HG03439 (cell line): ENCODE data around the gene KLK1.
"Not testable (repeated sequence)": the region's sequence is repeated elsewhere in the genome, so short reads cannot be mapped to it uniquely, and the experiment has no call there.

Source experiments
- ATAC-seq: cut with Tn5 transposase; IDR thresholded peaks from one replicate; pipeline ENCODE4 v1.9.1; 2021; ENCODE audit warnings: mild to moderate bottlenecking, moderate library complexity; ENCODE audit not compliant: unreplicated experiment

KLK1 gene

GRCh38 chr19:50794074-50794875 lies 29.3 kb downstream of the KLK1 start:
- ATAC-seq, result no peak

DNA sequence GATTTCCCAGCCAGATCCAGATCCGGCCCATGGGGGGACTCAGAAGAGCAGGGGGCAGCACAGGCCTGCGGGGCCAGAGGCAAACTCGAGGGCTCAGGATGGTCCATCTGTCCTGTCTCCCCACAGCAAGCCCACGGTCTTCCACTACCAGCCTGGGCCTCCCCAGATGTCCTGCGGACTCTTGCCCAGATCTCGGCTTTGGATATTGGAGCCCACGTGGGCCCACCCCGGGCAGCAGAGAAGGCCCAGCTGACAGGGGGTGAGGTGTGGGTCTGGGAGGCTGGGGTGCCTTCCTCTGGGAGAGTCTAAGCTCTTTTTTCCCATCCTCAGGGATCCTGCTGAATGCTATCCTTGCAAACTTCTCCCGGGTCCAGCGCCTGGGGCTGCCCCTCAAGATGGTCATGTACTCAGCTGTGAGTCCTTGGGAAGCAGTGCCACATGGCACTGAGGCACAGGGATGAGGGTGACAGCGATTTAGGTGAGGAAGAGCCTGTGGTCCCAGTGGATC lies 30.0 kb downstream of the KLK1 start:
- no peak for ATAC-seq

- no peak for ATAC-seq
Observed at GRCh38 chr19:50792272-50793250, 31.0 kb downstream of the KLK1 start.

DNA sequence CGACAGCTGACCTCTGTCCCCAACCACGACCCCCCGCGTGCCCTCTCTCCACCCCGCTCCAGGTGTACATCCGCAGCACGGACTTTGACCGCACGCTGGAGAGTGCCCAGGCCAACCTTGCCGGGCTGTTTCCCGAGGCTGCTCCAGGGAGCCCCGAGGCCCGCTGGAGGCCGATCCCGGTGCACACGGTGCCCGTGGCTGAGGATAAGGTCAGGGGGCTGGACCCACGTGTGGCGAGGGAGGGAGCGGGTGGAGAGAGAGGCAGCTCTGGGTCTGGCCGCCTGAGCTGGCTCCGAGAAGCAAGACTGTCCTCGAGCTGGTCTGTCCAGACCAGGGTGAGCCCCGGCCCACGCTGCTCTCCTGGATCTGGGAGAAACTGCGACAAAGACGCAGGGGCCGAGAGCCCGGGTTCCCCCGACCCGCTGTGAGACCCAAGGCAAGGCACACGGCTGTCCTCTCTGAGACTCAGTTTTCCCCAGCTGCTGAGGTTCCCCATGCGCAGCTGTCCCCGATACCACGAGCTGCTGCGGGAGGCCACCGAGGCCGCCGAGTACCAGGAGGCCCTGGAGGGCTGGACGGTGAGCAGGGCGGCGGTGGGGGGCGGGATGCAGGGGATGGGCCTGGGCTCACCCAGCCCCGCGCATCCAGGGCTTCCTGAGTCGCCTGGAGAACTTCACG lies 31.9 kb downstream of the KLK1 start:
- no peak for ATAC-seq

- ATAC-seq, result no peak
Observed at GRCh38 chr19:50790922-50791467, 32.6 kb downstream of the KLK1 start.

DNA sequence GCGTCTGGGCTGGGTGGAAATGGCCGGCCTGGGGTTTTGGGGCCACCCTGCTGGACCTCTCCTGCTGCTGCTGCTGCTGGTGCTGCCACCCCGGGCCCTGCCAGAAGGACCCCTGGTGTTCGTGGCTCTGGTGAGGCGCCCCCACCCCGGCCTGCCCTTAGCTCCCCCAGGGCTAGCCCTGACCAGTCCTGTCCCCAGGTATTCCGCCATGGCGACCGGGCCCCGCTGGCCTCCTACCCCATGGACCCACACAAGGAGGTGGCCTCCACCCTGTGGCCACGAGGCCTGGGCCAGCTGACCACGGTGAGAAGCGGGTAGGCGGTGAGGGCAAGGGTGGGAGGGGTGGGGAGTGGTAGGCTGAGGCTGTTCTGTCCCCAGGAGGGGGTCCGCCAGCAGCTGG lies 33.2 kb downstream of the KLK1 start, which contains the start of gene ACP4:
TSS of gene ACP4 (plus strand) at position 20 of the 400 bp plus-strand sequence. CDS start at position 20, 0 bp downstream.
- no peak for ATAC-seq

DNA sequence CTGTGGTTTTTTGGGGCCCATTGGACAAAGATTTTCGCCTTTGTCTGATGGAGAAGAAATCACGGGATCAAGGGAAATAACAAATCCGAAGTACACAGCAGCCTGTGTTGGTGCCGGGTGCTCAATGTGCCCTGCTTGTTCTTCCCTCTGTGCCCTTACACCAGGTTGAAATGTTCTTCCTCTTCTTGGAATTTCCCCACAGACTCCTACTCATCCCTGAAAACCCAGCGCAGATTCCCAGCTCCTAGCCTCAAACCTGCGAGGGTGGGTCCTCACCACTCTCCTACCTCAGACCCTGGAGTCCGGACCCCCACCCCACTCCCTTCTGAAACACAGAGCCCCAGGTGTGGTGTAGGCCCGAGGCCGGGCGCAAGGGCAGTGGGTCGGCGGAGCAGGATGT lies 38.3 kb downstream of the KLK1 start:
- ATAC-seq, result no peak

GRCh38 chr19:50784710-50785109 lies 38.9 kb downstream of the KLK1 start:
- no peak for ATAC-seq

DNA sequence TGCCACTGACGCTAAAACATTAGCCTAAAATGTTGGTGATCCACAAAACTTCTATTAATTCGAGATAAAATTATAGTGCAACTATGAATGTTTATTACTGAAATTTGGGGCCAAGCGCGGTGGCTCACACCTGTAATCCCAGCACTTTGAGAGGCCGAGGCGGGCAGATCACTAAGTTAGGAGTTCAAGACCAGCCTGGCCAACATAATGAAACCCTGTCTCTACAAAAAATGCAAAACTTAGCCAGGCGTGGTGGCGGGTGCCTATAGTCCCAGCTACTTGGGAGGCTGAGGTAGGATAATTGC lies 39.8 kb downstream of the KLK1 start:
- not testable (repeated sequence) for ATAC-seq

DNA sequence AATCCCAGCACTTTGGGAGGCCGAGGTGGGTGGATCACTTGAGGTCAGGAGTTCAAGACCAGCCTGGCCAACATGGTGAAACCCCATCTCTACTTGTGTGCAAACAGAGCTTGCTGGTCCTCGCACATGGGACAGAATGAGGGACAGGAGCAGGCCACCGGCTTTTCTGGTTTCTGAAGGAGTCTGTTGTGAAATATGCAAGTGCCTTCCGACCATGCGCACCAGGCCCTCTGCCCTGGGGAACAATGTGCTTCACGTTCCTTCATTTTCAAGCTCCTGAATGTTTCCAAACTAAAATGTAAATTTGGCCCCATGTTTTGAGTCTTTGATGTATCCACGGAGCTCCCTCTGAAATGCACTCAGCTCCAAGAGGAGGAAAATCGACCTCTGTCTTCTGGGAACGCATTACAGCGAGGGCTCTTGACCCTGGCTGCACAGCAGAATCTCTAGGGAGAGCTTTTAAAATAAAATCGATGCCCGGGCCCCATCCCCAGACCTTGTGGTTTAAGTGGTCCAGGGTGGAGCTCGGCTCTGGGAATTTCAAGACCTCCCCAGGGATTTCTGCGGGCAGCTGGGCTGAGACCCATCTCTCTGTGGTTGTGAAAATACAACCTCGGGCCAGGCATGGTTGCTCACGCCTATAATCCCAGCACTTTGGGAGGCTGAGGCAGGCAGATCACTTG lies 42.7 kb downstream of the KLK1 start:
- ATAC-seq, result no peak

- ATAC-seq, result no peak
Observed at GRCh38 chr19:50779504-50780457, 43.8 kb downstream of the KLK1 start.

DNA sequence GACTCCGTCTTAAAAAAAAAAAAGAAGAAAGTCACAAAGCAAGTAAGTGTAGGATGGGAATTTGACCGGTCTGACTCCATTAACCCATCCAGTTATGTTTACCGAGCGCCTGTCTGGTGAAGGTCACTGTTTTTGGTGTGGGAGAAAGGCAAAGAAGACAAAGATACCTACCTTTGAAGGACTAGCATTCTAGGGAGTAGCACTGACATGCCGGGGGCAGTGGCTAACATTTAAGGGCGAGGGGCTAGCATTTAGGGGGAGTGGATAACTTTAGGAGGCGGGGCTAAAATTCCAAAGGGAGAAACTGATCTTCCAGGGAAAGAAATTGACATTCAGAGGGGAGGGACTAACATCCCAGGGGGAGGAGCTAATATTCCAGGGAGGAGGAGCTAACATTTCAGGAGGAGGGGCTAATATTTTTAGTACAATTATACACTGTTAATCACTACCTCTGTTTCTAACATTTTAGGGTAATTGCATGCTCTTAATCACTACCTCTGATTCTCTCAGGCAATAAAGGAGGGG lies 44.6 kb downstream of the KLK1 start:
- no peak for ATAC-seq

DNA sequence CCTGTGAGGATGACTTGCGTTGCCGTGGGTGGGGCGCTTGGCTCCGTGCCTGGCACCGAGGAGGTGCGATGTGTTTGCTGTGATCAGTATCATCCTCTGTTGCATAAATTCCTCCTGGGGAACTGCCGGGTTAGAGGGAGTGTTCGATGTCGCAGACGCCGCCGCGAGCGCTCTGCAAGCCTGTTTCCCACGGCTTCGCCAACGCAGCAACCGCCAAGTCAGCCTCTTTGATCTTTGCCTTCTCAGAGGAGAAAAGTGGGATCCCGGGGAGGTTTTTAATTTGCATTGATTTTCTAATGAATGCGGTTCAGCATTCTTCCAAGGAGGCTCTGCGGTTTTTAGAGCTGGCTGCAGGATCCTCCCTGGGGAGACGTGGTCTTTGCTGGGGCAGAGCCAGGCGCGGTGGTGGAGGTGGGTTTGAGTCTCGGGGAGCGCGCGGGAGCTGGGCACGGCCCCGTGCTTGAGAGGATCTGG lies 45.7 kb downstream of the KLK1 start:
- ATAC-seq, result no peak

DNA sequence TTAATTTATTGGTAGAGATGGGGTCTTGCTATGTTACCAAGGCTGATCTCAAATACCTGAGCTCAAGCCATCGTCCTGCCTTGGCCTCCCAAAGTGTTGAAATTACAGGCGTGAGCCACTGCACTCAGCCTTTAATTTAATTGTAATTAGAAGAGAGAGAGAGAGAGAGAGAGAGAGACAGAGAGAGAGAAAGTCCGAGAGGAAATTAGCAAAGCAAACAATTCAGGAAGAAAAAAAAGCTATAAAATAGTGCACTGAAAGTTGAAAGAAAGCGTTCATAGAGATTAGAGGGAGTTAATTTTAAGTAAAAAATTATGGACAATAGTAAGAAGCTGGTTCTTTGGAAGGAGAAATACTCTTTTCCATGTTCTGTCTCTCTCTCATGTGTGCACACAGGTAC lies 46.3 kb downstream of the KLK1 start:
- no peak for ATAC-seq

- no peak for ATAC-seq
Observed at GRCh38 chr19:50776131-50776530, 47.5 kb downstream of the KLK1 start.

DNA sequence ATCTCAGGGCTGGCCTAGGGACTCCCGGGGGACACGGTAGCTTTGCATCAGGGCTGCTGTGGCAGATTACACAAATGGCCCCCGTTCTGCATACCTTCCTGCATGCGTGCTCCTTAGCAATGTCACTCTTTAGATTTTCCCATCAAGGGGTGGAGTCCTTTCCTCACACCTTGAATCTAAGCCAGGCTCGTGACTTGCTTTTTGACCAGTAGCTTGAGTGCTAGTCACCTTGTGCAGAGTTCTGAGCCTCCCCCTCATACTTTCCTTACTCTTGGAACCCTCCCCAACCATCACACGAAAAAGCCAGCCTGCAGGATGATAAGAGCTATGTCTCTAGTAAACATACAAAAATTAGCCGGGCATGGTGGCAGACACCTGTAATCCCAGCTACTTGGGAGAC lies 50.1 kb downstream of the KLK1 start:
- ATAC-seq, result not testable (repeated sequence)

GRCh38 chr19:50772912-50773311 lies 50.7 kb downstream of the KLK1 start:
- not testable (repeated sequence) for ATAC-seq

DNA sequence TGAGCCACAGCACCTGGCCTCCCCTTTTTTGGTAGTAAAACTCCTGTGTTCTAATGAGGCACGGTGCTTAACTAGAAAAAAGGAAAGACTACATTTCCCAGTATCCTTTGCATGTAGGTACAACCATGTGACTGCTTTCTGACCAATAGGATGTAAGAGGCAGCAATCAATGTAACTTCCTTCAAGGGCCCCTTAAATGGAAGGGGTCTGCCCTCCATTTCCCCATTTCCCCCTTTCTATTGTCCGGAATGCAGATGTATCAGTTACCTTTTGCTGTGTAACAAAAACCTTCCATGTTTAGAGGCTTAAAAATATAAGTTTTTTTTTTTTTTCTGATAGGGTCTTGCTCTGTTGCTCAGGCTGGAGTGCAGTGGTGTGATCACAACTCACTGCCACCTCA lies 51.1 kb downstream of the KLK1 start:
- no peak for ATAC-seq

DNA sequence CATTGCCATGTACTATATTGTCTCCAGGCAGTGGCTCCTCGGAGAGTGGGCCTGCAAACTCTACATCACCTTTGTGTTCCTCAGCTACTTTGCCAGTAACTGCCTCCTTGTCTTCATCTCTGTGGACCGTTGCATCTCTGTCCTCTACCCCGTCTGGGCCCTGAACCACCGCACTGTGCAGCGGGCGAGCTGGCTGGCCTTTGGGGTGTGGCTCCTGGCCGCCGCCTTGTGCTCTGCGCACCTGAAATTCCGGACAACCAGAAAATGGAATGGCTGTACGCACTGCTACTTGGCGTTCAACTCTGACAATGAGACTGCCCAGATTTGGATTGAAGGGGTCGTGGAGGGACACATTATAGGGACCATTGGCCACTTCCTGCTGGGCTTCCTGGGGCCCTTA lies 52.7 kb downstream of the KLK1 start:
- ATAC-seq, result no peak
